CD4-positive, alpha-beta T cell treated with Interleukin-4 for 1 hour (primary cell): ENCODE measurements around the gene RGL2.
A peak's percentile ranks its signal among the peaks of the same experiment; 100 is the strongest.
"Not testable (repeated sequence)": the region's sequence is repeated elsewhere in the genome, so short reads cannot be mapped to it uniquely, and the experiment has no call there.

ENCODE experiments used
- DNase-seq, 2 donors: peaks; one replicate each; pipeline ENCODE4 v3.0.0-alpha.2; 2020 to 2022

RGL2 gene, protein sequence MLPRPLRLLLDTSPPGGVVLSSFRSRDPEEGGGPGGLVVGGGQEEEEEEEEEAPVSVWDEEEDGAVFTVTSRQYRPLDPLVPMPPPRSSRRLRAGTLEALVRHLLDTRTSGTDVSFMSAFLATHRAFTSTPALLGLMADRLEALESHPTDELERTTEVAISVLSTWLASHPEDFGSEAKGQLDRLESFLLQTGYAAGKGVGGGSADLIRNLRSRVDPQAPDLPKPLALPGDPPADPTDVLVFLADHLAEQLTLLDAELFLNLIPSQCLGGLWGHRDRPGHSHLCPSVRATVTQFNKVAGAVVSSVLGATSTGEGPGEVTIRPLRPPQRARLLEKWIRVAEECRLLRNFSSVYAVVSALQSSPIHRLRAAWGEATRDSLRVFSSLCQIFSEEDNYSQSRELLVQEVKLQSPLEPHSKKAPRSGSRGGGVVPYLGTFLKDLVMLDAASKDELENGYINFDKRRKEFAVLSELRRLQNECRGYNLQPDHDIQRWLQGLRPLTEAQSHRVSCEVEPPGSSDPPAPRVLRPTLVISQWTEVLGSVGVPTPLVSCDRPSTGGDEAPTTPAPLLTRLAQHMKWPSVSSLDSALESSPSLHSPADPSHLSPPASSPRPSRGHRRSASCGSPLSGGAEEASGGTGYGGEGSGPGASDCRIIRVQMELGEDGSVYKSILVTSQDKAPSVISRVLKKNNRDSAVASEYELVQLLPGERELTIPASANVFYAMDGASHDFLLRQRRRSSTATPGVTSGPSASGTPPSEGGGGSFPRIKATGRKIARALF

DNA sequence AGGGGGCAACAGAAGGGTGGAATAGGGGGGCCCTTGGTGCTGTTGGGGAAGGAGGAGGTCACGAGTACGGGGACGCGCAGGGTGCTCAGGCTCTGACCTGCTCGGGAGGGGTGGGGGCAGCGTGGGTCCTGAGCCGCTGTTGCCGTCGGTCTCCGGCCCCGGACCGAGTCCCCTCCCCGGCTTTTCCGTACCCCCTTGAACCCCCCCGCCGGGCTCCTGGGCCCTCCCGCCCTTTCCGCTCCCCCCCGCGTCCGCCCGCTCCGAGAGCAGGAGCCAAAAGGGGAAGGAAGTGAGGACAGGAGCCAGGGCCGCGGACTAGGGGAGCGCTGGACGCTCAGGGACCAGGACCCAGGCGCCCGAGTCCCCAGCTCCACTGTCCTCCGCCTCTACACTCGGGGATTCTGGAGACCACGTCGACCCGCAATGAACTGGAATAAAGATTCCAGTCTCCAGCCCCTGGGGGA is at the start of gene RGL2:
Gene RGL2, minus strand, starts transcription at position 170 of the 464 bp plus-strand sequence. CDS start 332 bp downstream, outside the sequence.
- DNase-seq = peak; percentile 73 to 75

DNA sequence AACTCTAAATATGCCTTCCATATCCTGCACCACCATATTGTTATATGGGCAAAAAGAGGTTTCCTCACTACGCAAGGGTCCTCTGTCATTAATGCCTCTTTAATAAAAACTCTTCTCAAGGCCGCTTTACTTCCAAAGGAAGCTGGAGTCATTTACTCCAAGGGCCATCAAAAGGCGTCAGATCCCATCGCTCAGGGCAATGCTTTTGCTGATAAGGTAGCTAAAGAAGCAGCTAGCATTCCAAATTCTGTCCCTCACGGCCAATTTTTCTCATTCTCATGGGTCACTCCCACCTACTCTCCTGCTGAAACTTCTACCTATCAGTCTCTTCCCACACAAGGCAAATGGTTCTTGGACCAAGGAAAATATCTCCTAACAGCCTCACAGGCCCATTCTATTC is 49.1 kb upstream of the RGL2 start:
- no peak for DNase-seq

DNA sequence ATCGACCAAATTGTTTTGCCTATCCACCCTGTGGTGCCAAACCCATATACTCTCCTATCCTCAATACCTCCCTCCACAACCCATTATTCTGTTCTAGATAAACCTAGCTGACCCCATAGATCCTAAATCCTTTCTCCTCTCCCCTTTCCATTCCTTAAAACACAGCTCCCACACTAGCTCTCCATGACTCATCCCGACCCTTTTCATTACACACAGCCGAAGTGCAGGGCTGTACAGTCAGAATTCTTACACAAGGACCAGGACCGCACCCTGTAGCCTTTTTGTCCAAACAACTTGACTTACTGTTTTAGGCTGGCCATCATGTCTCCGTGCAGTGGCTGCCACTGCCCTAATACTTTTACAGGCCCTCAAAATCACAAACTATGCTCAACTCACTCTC is 48.2 kb upstream of the RGL2 start:
- not testable (repeated sequence) for DNase-seq

DNA sequence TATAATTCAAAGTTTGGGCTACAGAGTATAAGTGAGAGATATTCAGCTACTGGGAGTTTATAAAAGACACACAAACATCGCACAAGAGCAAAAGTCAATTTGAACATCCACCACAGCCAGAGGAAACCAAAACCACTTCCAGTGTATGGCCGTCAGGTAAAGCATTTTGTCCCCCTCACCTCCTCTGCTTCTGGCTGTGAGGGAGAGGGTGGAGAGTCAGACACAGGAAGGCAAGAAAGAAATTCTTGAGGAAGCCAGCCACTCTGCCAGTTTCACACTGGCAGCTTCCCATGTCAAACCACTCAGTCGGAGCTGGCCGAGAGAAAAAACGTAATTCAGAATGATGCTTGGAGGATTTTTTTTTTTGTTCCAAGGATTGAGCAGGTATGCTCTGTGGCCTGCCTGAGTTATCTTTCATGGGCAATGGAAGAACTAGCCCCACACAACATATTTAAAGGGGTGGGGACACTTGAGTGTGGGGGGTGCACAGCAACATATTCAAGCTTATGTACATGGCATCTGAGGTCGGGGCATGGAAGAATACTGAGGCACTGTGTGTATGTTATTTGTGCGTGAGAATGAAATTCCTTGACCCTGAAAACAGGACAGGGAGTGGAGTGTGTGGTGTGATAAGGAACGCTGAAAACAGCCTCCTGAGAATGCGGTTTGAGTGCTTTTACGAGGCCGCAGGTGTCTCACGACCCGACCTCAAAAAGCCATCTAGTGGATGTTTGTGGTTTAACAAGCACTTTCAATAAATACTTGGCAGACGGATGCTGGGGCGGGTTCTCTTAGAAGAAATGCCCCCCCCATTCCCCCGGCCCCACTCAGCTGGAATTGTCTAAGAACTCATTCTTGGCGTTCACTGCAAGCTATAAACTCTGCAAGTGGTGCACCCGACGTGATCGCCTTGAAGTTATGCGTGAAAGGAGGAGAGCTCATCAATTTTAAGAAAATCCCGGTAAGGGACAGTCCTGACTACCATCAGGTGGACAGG is 46.3 kb upstream of the RGL2 start:
- peak; percentile 84 to 91 for DNase-seq

DNA sequence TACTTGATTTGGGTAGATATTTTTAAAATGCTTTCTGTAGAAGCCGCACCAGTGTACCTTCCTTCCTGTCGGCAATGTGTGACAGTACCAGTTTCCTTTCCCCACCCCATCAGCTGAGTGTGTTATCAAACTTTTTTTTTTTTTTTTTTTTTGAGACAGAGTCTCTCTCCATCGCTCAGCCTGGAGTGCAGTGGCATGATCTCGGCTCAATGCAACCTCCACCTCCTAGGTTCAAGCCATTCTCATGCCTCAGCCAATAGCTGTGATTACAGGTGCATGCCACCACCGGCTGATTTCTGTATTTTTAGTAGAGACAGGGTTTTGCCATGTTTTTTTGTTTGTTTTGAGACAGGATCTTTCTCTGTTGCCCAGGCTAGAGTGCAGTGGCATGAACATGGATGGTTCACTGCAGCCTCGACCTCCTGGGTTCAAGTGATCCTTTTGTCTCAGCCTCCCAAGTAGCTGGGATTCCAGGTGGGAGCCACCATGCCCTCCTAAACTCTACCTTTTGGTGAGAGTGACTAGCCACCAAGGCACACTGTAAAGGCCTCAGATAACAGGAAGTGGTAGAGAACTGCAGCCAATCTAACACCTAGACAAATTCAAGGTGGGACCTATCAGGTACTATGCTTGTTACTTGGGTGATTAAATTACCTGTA is 45.3 kb upstream of the RGL2 start:
- peak; percentile 89 to 92 for DNase-seq

DNA sequence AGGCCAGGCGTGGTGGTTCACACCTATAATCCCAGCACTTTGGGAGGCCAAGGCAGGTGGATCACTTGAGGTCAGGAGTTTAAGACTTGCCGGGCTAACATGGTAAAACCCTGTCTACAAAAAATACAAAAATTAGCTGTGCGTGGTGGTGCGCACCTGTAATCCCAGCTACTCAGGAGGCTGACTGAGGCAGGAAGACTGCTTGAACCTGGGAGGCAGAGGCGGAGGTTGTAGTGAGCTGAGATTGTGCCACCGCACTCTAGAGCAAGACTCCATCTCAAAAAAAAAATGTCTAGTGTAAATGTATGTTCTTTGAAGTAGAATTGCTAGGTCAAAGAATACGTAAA is 44.8 kb upstream of the RGL2 start:
- not testable (repeated sequence) for DNase-seq

DNA sequence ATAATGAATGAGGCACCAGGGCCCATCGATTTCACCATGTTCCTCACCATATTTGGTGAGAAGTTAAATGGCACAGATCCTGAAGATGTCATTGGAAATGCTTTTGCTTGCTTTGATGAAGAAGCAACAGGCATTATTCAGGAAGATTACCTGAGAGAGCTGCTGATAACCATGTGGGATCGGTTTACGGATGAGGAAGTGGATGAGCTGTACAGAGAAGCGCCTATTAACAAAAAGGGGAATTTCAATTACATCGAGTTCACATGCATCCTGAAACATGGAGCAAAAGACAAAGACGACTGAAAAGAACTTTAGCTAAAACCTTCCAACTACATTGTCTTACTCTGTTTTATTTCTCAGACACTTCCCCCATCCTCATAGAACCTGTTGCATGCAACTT is 40.5 kb upstream of the RGL2 start:
- DNase-seq = no peak

DNA sequence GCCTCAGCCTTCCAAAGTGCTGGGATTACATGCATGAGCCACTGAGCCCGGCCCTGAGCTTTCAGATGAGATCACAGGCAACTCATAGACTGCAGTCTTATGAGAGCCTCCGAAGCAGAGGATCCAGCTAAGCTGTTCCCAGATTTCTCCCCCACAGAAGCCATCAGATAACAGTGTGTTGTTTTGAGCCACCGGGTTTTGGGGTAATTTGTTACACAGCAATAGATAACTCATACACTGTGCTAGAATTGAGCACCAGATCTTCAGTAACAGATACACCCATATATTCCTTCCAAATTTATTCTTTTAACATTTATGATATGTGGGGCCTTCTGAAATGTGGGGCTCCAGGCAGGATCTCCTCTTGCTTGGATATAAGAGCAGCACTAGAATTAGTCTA is 37.8 kb upstream of the RGL2 start:
- no peak for DNase-seq

DNA sequence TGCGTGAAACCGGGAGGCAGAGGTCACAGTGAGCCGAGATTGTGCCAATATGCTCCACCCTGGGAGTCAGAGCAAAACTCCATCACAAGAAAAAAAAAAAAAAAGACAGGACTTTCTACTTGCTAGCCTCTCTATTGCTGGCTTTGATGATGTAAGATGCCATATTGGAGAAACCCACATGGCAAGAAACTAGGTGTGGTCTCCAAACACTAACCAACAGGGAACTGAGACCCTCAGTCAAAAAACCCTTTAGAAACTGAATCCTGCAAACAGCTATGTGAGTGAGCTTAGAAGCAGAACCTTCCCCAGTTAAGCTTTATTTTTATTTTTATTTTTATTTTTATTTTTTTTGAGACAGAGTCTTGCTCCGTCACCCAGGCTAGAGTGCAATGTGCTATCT is 37.2 kb upstream of the RGL2 start:
- no peak for DNase-seq

DNA sequence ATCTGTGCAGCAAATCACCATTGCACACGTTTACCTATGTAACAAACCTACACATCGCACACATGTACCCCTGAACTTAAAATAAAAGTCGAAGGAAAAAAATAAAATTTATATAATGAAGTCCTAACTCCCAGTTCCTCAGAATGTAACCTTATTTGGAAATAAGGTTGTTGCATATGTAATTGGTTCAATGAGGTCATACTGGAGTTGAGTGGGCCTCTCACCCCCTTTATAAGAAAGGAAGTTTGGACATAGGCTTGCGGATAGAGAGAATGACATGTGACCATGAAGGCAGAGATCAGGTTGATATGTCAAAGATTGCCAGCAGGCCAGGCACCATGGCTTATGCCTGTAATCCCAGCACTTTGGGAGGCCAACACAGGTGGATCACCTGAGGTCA is 34.9 kb upstream of the RGL2 start:
- no peak for DNase-seq

DNA sequence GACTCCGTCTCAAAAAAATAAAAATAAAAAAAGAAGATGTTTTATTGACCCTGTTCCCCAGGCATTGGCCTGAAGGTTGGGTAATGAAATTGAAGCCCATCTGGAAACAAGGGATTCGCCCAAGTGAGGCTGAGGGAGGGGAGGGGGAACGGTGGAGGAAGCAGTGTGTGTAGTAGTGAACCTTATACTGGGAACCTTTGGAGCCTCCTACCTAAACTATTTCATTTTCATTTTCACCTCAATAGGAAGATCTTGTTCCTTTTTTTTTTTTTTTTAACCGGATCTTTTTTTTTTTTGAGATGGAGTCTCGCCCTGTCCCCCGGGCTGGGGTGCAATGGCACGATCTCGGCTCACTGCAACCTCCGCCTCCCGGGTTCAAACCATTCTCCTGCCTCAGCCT is 32.0 kb upstream of the RGL2 start:
- DNase-seq = no peak

DNA sequence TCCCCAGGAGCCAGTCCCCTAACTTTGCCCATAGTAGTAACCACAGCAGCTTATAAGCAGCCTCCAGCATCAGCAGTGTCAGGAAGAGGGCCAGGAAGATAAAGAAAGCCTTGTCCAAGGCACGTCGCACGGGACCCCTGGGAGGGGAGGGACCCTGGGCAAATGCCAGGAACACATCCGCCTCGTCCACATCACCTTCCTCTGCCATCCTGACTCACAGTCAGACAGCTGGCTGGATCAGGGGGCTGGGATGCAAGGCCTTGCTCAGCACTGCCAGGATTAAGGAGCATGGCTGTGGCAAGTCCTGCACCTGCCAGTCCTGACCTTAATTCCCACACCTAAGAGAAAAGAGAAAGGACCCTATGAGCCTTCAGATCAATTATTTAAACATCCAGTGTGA is 30.3 kb upstream of the RGL2 start:
- no peak for DNase-seq

DNA sequence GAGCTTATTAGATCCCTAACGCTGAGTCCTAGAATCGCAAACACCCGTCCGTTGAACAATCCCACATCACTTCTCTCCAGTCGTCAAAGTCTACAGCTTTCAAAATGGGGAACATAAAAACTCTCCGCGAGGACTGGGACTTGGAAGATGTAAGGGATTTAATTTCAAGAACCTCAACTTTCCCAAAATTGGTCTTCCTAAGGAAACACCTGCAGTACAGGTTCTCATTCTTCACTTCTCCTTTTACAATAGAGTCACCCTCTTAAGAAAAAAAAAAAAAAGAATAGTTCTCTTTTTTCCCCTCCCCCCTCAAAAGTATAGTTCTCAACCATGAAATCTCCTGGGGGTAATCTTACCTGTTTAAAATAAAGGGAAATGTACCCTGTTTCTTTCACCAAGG is 25.4 kb upstream of the RGL2 start:
- DNase-seq = no peak

DNA sequence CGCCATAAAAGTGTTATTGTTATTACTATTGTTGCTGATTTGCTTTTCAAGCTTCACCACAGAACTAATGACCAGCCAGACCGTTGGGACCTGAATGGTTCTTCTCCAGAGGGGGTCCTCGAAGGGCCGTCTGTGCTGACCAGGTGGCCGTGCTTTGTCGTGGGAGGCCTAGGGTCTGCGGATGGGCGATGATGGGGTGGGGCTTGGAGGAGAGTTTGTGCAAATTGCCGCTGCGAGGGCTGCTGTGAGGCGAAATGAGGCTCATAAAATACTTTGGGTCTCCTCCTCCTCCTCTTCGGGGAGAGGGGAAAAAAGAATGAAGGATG is 24.8 kb upstream of the RGL2 start:
- no peak for DNase-seq

DNA sequence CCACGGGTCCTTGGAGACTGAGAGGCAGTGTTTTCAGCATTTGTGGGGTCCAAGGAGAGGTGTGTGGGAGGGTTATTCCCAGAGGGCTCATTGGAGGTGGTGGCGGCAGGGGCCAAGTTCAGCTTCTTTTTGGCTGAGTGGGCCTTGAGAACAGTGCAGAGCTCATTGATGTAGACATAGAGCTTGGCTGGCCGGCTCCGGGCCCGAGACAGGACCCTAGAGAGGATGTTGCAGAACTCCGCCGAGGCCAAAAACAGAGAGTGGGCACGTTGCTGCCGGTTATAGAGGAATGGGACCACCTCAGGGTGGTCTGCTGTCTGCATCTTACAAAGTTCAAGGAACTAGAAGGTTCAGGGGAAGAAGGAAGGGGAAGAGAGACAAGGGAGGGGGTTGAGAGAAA is 22.5 kb upstream of the RGL2 start:
- DNase-seq = no peak

DNA sequence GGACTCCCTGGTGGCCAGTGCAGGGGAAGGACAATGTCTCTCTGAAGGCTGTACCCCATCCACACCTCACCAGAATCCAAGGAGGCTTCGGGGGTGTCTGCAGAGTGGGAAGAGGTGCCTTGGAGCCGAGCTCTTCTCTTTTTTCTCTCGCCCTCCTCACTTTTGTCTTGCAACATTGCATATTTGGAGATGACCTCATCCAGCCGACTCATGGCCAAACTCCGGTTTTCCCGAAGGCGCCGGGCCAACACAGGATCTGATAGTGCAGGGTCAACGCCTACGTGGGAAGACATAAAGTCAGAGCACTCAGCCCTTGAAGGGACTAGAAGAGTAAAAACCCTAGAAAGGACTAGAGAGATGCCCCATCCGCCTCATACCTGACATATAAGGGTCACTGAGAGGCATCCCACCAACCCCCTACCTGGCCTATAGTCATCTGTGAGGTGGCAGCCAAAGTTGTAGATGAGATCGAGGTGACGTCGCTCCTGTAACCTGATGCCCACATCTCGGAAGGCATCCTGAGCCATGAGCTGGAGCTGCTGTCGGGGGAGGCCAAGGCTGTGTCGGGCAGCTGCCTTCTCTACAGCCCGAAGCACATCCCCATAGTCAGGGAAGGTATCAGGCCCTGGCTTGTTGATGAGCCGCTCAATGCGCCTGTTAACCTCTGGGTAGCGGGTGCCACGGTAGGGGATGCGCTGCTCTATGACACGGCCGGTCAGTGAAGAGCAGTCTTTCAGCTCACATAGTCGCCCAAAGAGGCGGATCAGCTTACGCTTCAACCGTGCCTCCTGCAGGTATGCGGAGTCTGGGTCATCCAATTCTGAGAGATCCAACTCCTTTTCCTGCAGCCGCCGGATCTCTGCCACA is 21.8 kb upstream of the RGL2 start:
- DNase-seq = no peak

DNA sequence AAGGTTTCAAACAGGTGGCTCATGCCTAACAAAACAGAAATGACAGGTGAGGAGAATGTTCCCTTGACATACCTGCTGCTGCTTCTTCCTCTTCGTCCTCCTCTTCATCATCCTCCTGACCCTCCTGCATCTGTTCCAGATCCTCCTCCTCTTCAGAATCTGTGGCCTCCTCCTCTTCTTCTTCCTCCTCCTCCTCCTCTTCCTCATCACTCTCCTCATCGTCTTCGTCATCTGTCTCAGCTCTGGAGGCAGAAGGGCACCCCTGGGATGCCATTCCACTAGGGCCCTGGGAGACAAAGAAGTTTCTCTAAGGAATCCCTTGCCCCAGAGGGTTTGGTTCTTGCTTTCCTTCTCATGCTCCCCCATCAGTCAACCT is 21.2 kb upstream of the RGL2 start:
- DNase-seq = no peak

DNA sequence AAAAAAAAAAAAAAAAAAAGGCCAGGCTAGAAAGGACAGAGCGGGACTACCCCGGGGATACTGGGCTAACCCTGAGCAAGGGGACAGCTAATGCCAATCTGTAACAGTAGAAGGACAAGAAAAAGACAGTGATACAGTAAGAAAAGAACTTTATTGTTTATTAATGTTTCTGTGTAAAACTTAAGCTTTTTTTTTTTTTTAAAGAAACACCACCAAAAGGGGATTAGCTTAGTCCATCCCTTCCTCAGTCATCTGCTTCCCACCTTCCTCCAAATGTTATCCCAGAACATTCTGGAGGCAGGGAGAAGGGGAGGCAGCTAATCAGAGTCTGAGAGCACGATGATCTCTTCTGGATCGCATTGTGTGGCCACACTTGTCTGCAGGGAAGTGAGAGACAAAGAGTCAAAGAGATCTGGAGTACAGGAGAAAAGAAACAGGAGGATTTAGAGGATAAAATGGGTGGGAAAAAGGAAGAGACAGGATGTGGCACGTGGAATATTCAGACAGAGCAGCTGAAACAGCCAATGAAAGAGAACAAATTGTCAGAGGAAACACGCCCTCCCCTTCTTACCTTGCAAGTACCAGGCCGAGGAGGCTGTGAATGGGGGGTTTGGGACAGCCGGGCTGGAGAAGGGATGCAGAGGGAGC is 19.8 kb upstream of the RGL2 start:
- no peak for DNase-seq

DNA sequence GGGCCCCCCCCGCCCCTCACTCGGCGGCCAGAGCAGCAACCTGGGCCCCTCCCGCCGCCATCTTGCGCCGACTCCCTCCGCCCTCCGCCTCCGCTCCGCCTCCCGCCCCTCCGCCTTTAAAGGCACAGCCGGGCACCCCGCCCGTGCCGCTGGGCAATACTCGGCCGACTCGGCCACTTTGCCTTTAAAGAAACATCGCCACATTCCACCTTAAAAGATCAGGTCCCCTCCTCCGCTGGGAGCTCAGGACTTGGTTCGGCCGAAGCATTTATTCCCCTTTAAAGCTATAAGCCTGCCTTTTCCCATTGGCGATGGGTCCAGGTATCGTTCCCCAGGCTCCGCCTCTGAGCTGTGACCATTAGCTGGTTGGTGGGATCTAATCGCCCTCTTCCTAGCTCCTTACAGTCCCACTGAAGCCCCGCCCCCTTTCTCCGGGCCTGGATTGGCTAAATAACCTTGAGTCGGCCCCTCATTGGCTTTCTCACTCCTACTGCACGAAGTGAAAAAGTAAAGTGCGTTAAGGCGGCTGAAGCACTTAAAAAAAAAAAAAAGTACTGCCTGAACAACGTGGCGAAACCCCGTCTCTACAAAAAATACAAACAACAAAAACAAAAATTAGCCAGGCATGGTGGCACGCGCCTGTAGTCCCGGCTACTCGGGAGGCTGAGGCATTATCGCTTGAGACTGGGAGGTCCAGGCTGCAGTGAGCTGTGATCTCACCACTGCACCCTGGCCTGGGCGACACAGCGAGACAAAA is 19.1 kb upstream of the RGL2 start, which contains the start of gene ZBTB22:
Gene ZBTB22, minus strand, starts transcription at position 76 of the 757 bp plus-strand sequence. CDS start 828 bp downstream, outside the sequence.
- peak; percentile 97 to 98 for DNase-seq

DNA sequence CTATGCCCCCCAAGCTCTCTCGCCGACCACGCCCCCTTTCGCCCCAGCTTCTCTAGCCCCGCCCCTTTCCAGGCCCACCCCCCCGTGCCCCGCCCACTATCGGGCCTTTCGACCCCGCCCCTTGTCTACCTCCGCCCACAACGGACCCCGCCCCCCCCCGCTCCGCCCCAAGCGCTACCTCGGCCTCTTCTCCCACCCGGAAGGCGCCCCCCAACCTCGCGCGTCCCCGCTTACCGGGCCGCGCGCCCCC is 18.6 kb upstream of the RGL2 start:
- DNase-seq = no peak
